Measurements from ENCODE around the gene UBA6. TPM values are rescaled to one million over a fixed set of nuclear protein-coding genes. Genes with fewer than 3 reads are reported as not detected.

Gene UBA6
- total and polyA plus RNA-seq, 9 of the 15 experiments (the other 6 are each of a cell fraction or from before 2014, with no cell fraction given), result 22.9 to 139 (median 94.6) TPM

DNA sequence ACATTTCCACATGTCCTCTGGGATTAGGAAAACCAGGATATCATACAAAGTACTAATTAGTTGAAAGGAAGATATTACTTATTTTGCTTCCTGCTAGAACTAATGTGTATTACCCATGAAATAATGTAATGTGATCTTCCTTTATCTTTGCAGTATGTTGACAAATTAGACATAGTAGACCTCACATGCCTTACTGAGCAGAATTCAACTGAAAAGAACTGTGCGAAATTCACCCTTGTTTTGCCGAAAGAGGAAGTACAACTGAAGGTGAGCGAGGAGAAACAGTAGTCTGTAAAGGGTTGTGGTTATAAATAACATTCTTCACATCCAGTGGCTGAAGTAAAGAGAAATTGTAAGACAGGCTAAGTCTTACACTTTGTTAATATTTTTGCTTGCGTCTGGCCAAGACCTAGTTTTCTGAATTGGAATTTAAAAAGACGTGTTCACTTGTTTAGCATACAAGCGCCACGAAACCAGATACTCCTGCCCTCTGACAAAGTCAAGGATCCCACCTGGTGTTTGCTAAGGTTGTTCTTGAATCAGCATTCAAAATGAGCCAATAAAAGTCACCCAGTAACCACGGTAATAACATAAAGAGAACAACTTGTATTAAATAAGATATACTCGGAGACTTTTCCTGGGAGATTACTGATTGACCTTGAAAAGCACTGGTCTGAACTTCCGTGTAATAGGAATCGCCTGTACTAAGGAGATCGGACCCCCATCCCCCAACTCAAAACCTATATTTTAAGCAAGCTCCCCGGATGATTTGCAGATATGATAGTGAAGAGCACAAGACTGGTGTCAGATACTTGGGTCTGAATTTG is 125.5 kb downstream of the UBA6 start (continued):
- TF ChIP-seq GTF2E2 (tag; IDR thresholded peaks at IDR 0.05) (peak; percentile 43; the same call in 1 of the 2 replicates), AFF1 (IDR thresholded peaks at IDR 0.05; ENCODE audit: low read depth in 1 of 2, partially characterized antibody in 2 of 2) (peak in 1 of 2 experiments; percentile 56), TARDBP (IDR thresholded peaks at IDR 0.05) (no peak), YBX1 (IDR thresholded peaks at IDR 0.05) (no peak), TRIM28 (IDR thresholded peaks at IDR 0.05) (0 out of 2 replicates have a peak, but pooled peaks have one; percentile 21), RFX1 (IDR thresholded peaks at IDR 0.05) (peak; percentile 61), PHF8 (IDR thresholded peaks at IDR 0.05; ENCODE audit: borderline replicate concordance, low read length) (peak; percentile 9; the same call in 1 of the 2 replicates), CREB3 (tag; conservative IDR thresholded peaks at IDR 0.05; ENCODE audit: low read depth) (0 out of 2 replicates have a peak, but pooled peaks have one; percentile 13), GTF2F1 (IDR thresholded peaks at IDR 0.05; ENCODE audit: low read depth, low read length) (0 out of 2 replicates have a peak, but pooled peaks have one; percentile 28), ZNF175 (CRISPR knock-in tag; IDR thresholded peaks at IDR 0.05; ENCODE audit: low read depth) (peak; percentile 55; the same call in 1 of the 2 replicates), PML (IDR thresholded peaks at IDR 0.05; ENCODE audit: low read length) (peak; percentile 77), BCOR (IDR thresholded peaks at IDR 0.05) (no peak), ZNF518B (CRISPR knock-in tag; IDR thresholded peaks at IDR 0.05) (no peak)
- TF ChIP-seq, protein P1, sequence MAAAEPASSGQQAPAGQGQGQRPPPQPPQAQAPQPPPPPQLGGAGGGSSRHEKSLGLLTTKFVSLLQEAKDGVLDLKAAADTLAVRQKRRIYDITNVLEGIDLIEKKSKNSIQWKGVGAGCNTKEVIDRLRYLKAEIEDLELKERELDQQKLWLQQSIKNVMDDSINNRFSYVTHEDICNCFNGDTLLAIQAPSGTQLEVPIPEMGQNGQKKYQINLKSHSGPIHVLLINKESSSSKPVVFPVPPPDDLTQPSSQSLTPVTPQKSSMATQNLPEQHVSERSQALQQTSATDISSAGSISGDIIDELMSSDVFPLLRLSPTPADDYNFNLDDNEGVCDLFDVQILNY (CRISPR knock-in tag; IDR thresholded peaks at IDR 0.05), result no peak

All from K562 (cell line).